GM21576 (cell line): ENCODE data around the gene BUB3.

Experiments
- ATAC-seq: cut with Tn5 transposase; IDR thresholded peaks from one replicate; pipeline ENCODE4 v1.9.1; 2021; ENCODE audit warnings: mild to moderate bottlenecking, moderate library complexity; ENCODE audit not compliant: unreplicated experiment

BUB3 gene

DNA sequence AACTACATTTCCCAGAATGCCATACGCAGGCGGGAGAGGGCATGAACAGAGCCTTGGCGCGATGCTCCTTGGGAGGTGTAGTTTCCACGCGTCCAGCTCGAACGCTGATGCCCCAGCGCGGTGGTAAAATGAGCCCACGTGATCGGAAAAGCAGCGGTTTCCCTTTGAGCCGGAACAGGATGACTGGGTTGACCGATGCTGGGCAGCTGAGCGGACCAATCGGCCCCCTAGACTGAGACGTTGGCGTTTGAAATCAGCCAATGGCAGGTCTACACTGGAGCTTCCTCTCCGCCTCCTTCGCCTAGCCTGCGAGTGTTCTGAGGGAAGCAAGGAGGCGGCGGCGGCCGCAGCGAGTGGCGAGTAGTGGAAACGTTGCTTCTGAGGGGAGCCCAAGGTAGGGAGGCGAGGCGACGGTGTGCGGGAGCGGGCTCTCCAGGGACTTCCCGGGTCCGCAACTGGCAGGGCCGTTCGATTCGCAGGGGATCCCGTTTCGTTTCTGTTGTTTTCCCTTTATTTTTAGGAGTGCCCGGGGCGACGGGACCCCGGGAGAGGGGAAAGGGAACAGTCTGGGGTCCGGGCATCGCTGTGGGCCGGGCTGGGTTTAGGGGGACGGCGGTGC, at the start of gene BUB3:
Gene BUB3 (plus strand): TSS at position 311 of the 619 bp plus-strand sequence. CDS start 516 bp downstream, outside the sequence.
- peak; percentile 87 for ATAC-seq

- ATAC-seq, result no peak
Measured at GRCh38 chr10:123109466-123109865, 44.7 kb upstream of the BUB3 start.

- no peak for ATAC-seq
Measured at GRCh38 chr10:123117644-123118417, 36.4 kb upstream of the BUB3 start.

- no peak for ATAC-seq
Measured at GRCh38 chr10:123119081-123119480, 35.1 kb upstream of the BUB3 start.

DNA sequence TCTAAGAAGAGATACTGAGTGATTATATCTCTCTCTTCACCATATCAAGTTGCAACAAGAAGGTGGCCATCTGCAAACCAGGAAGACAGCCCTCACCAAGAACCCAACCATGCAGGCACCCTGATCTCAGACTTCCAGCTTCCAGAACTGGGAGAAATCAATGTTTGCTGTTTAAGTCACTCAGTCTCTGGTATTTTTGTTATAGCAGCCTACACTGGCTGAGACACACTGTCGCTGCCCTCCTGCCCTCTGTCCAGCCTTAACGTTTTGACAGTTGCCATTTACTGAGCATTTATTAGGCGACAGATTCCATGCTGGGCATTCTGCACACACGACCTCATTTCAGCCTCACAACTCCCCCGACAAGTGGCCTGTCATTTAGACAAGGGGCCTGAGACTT, 28.0 kb upstream of the BUB3 start:
- no peak for ATAC-seq

DNA sequence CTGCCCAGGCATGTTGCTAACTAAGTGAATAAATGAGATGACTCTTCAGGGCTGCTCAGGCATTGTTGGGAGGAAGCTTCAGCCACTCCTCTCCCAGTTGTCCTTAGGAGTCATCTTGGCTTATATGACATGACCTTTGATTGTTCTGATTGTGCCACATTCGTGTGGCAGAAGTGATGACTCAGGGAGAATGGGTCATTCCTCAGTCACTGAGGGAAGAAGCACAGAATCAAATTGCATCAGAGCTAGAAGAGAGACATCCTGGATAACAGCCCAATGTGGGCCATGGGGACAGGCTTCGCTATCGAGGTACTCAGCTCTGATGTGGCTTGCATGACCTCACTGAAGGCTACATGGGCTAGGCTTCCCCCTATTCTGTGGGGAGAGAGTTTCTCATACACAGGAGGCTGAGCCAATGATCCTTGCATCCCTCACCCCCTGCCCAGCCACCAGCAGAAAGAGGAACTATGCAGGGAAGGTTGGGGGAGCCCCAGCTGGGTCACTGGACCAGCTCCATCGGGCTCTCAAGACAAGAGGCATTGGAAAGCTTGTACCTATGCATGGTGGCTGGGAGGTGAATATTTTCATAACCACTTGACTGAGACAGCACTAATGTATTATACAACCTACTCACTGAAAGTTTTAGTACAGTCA, 24.5 kb upstream of the BUB3 start:
- ATAC-seq, result no peak

DNA sequence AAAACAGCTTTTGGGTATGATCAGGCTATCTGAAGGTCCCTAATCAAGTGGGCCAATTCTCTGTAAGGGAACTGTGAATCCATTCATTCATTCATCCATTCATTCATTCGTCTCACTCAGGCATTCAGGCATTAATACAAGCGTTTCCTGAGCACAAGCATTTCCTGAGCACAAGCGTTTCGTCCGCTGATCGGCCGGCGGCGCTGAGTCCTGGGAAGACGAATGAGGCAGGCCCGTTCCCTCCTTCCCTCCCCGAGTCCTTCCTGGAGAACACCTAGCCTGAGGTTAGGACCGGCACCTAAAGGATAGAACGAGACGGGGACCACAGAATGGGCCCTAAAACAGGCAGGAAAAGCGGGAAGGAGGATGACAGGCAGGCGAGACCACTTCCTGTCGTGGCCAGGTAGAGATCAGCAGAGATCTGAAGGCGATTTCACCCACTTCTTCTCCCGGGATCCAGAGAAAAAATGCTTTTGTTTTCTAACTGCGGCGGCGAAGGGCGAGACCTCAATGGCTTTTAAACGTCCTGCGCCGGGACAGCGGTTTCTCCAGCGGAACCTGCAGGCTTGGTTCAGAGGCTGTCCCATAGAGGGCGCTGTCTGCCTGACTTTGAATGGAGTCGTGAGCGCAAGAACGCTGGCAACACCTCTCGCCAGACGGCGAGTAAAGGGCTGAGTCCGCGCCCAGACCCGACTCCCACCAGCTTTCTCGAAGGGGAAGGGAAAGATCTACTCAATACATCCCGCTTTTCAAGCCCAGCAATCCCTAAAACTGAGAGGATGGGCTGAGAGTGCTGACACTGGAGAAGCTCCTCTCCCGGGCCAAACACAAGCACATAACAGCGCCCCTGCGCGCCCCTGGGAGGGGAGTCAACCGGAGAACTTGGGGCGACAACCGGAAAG, 21.4 kb upstream of the BUB3 start:
- peak; percentile 53 for ATAC-seq

DNA sequence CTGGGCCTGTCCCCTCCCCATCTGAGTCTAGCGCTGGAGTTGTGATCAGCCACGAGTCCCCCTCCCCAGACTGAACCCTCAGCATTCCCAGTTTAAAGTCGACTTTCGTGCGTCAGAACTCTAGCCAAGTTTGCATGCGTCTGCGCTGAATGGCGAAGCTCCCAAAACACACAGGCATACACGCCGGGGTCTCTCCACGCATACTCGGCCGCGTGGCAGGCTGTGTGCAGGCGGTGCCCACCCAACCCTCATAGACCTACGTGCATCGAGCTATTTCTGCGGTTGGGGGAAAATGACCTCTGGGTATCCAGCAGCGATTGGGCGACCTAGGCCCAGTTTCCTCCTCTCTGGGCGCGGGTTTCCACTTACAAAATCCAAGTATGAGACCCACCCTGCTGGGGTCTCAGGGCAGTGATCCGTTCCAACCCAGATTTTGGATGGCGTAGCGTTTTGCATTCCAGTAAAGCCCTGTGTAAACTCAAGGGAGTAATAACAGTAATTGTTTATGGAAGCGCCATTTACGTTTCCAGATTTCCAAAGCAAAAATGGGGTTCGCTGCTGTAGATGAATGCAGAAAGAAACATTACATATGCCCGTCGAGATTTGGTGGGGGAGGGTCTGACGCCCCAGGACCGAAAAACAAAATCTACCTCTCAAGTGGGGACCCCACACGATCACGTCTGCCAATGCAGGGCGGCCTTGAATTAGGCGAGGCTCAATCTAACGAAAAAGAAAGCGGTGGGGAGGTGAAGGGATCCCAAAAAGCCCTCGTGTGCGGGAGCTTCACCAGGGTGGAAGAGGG, 20.5 kb upstream of the BUB3 start:
- no peak for ATAC-seq

GRCh38 chr10:123134343-123134914, 19.8 kb upstream of the BUB3 start:
- no peak for ATAC-seq

DNA sequence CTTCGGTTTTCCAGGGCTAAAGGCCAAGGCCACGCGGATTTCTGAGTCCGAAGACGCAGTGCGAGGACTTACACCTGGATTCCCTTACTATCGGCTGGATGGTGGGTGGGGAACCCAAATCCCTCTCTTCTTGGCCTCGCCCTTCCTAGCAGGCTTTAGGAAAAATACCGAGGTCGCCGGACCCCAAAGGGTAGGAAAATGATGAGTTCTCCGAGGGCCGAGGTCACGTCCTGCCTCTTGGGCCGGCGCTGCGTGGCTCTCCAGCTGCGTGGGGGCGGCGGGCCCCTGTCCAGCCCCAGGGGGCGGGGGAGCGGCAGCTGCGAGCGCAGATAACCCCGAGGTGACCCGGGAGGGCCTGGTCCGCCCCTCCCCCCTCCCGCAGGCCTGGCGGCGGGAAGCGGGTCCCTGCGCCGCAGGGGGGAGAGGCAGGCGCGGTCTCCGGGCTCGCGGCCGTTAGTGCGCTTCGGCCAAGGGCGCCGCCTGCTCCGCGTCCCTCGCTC, 19.2 kb upstream of the BUB3 start:
- no peak for ATAC-seq

DNA sequence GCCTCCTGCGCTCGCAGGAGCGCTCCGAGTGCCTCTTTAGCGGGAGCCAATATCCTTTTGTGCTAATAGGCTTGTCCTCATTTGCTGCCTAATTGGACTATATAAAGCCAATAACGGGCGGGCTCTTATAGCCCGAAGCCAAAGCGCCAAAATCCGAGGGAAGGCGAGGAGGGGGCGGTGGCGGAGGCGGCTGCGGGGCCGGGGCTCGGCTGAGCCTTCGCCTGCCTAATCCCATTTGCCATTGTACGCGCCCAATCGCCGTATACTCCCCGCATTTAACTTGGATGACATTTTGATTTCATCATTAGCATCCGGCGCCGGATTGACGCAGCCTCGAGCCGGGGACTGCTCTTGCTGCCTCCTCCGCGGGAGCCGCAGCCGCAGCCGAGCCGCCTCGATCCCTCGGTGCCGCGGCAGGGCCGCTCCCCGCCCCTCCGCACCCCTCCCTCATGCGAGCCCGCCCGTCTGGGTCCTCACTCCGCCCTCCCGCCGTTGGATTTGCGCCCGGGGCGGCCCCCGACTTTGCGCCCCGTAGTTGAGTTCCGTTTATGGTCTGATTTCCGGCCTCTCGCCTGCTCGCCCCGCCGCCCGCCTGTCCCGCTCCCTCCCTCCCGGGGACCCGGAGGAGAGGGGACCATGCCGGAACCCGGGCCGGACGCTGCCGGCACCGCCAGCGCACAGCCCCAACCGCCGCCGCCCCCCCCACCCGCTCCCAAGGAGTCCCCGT, 18.6 kb upstream of the BUB3 start, which contains the start of gene HMX3:
Gene HMX3 (plus strand): TSS at position 556 of the 727 bp plus-strand sequence. CDS start 81 bp downstream, at position 637.
- peak; percentile 39 for ATAC-seq

GRCh38 chr10:123136221-123136805, 17.9 kb upstream of the BUB3 start:
- no peak for ATAC-seq

DNA sequence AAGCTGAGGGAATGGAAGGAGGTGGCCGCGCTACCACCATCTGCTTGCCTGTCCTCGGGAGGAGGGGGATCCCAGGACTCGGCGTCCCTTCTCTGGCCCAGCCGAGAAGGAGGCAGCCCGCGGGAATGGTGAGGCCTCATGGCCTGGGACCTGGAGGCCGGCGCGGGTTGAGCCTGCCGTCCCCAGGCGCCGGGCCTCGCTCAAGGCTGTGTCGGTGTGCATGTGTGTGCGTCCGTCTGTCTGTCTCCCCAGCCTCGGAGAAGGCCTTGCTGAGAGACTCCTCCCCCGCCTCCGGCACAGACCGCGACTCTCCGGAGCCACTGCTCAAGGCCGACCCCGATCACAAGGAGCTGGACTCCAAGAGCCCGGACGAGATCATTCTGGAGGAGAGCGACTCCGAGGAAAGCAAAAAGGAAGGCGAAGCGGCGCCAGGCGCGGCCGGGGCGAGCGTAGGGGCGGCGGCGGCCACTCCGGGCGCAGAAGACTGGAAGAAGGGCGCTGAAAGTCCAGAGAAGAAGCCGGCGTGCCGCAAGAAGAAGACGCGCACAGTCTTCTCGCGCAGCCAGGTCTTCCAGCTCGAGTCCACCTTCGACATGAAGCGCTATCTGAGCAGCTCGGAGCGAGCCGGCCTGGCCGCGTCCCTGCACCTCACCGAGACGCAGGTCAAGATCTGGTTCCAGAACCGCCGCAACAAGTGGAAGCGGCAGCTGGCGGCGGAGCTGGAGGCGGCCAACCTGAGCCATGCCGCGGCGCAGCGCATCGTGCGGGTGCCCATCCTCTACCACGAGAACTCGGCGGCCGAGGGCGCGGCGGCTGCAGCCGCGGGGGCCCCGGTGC, 17.2 kb upstream of the BUB3 start:
- ATAC-seq, result no peak

DNA sequence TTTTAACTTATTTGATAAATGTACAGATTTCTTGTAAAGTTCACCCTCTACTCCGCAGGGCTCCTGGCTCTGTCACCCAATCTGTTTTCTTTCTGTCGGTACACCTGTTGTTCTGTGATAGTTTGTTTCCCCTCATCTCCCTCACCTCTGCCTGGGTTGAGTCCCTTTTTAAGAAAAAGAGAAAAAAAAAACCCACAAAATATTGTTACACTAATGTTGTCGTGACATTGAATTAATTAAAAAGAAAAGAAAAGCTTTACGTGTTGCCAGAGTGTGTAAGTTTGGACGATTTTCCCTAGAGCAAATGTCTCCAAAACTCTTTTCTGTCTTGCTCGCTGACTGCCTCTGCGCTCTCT, 15.1 kb upstream of the BUB3 start:
- ATAC-seq, result no peak

DNA sequence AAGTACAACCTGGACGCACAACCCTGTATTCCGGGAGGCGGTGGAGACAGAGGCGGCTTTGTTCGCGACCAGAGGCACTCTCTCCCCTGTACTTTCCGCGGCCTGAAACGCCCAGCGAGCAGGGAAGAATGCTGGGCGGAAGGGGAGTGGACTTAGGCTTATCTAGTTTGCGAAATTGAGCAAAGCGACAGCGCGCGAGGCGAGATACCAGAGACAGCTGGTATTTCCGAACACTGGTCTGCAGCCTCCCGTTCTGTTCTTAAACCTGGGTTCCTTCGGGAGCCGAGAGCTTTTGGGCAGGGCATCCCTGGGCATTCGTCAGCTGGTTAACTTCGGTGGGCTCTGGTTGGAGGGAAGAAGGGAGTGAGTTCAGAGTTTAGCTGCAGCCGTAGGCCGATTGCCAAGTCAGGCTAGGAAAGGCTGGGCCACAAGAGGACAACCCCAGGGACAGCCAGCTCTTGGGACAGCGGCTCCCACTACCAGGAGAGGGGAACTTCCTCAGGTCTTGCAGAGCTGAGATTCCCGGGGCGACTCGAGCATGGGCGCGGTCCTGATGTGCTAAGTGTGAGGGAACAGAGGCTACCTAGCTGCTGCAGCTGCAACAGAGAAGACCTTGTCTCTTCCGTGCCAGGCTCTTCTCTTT, 14.6 kb upstream of the BUB3 start:
- no peak for ATAC-seq

GRCh38 chr10:123140164-123140982, 13.8 kb upstream of the BUB3 start:
- no peak for ATAC-seq
